HG03575 (cell line): Measurements from ENCODE around the gene PTPRH.
"Not testable (repeated sequence)": the region's sequence is repeated elsewhere in the genome, so short reads cannot be mapped to it uniquely, and the experiment has no call there.

Experiments
- ATAC-seq: cut with Tn5 transposase; IDR thresholded peaks from one replicate; pipeline ENCODE4 v1.9.1; 2021; ENCODE audit not compliant: unreplicated experiment, insufficient number of reproducible peaks, low FRiP score; ENCODE audit errors: extremely low read depth

Gene PTPRH

DNA sequence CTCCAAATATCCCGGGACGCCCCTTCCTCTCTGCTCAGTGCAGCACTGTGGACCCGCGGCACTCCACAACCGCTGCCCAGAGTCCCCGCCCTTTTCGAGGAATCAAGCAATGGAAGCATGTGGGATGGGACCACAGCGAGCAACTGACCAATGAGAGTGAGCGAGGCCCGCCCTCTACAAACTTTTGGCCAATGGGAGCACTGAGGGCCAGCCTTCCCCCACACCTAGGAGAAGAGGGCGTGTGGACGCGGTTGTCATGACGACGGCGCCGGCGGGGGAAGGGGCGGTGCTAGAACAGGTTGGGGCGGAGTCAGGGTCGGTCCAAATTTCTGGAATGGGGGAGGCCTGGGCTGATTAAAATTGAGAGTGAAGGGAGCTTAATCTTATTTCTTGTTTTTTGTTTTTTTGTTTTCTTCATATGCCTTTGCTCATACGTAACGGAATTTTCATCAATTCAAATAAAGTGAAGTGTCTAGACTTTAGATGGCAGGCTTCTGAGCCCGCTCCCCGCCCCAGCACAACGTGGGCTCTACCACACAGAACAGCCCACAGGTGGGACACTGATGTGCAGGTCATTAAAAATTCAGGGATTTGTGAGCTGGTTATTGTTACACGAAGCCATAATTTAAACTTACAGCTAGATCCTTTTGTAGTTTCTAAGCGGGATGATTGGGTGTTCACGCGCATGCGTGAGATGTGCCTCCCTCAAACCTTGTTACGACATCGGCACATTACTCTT lies 42.6 kb downstream of the PTPRH start, which contains the start of gene DNAAF3:
DNAAF3 (minus strand) TSS at position 84 of the 739 bp plus-strand sequence. CDS start 200 bp downstream, outside the sequence.
- no peak for ATAC-seq

DNA sequence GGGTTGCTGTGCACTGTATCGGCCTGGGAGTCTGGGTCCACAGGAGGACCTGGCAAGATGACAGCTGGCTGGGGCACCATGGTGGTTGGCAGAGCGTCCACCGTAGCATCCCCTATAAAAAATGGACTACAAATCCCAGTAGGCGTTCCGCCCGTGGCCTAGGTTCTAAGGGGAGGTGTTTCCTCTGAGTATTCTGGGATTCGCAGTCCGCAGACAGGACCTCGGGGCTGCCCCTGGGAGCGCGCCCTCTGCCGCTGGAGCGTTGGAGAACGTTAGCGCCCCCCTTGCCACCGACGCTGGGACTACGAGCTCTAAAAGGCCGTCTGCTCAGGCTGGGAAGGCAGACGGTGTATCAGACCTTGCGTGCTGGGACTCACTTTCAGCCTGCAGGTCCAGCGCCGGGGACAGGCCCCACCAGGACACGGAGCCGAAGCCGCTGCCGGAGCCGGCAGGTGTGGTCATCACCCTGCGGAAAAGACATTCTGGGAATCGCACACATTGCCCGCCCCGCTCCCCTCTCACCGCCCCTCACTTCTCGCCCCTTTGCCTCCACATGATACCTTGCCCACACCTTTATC lies 43.3 kb downstream of the PTPRH start:
- no peak for ATAC-seq

DNA sequence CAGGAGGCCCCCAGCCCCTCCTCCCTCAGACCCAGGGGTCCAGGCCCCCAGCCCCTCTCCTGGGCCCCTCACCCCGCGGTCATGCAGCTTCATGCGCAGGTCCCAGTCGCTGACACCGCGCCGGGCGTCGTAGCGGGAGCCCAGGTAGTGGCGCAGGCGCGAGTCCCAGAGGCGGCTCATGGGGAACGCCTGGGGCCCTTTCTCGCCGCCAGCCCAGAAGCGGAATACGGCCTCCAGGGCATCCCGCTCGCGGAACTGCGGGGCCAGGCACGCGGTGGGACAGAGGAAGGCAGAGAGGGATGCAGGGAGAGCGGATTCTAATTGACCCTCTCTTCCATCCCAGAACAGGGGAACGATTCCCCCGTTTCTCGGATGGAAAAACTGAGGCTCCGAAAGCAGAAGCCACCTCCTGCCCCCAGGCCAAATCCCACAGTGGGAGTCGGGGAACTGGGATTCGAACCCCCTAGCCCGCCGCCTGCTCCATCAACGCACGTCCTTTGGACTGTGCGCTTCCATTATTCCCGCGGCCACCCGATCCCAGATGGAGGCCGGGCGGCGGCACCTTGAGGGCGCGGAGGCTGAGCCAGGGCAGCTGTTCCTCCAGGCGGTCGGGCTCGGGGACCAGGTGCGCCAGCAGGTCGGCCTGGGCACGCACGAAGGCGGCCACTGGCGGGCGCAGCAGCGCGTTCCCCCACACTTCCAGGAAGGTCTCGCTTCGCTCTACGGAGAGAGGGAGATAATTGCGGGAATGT lies 47.6 kb downstream of the PTPRH start:
- no peak for ATAC-seq

DNA sequence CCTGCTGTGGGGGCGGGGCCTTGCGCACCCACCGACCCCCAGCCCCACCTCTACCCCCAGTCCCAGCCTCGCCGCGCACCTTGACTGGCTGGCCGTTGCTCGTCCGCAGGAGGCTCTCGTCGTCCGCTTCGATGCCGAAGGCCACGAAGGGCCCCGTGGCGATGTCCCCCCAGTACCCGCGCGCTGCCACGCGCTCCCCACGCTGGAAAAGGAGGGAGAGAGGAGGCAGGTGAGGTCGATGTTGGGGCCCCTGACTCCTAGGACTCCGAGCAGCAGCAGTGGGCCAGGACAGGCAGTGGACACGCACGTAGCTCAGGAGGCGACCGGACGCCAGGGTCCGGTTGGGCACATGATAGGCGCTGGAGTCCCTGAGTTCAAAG lies 48.3 kb downstream of the PTPRH start:
- no peak for ATAC-seq

DNA sequence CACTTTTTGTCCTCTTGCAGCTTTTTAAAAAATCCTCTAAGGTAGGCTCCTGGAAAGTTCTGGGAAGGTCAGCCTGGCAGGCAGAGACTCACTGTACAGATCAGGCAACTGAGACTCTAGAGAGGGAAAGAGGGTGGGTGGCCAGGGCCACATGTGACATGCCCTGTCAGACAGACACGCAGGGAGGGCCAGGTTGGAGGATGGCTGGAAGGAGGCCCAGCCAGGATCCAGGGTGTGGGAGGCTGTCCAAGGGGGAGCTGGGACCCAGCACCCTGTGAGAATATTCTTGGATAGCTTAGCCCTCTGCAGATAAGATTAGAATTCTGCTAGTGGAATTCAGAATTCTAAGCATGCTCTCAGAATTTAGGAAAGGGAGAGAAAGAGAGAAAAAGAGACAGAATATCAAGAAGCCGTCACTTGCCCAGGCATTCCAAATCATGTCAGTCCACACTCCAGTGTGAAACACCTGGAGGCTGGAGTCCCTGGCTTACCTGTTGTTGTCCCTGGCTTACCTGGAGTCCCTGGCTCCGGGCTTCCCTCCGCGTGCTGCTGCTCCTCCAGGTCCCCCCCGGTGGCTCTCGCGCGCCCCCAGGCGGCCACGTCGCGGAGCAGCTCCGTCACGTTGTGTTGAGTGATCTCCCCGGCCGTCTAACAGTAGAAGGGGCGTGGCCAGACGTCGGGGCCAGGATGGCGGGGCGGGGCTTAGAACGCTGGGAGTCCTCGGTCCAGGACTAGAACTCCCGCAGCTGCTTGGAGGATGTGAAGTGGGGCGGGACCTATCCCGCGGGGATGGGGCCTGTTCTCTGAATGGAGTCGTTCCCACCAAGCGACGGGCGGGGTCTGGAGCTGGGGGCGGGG lies 48.9 kb downstream of the PTPRH start:
- ATAC-seq = no peak

DNA sequence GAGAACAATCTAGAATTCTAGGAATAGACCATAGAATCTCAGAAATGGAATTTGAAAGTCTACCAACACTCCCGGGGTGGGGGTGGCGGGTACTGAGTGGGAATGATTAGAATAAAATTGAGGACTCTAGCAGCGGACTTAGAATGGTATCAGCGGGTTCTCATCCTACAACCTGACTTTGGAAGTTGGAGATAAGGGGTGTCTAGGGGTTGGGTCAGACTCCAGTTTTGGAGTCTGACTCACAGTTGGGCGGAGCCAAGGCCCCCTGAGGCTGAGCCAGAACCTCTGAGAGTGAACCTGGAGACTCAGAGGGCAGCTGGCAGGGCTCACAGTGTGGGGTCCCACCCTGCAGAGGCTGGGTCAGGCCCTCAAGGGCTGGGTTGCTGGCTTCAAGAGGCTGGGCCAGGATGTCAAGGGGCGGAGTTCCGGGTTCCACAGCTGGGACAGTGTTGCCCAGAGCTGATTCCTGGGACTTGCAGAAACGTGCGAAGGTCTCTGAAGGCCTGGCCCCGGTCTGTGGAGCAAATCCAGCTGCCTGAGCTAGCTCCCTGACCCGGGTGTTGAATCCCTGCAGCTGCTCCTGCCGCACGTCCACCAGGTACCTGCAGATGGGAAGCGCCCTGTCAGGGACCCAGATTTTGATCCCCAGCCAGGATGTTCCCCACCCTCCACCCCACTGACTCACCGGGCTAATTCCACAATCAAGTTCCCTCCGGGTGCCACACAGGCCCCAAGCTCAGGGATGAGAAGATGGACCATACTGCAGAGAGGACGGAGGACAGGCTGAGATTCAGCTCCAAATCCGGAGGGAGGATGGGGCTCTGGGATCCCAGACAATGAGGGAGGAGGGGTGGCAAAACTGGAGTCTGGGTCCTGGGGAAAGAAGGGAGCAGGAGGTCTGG lies 50.2 kb downstream of the PTPRH start:
- no peak for ATAC-seq

DNA sequence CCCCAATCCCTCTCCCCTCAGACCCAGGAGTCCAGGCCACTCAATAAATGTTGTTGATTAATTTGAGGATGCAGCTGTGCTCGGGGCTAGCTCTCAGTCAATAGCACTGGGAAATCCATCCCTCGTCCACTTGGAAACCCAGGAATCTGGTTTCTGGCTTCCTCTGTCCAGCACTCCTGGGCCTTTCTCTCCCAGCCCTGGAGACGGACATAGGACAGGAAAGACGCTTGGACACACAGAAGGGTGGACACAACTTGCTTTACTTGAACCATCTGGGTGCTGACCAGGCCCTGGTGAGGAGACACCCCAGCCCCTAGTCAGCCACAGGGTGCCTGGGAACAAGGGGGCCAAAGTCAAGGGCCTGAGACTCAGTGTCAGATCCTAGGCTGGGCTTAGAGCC lies 50.9 kb downstream of the PTPRH start:
- ATAC-seq = no peak

DNA sequence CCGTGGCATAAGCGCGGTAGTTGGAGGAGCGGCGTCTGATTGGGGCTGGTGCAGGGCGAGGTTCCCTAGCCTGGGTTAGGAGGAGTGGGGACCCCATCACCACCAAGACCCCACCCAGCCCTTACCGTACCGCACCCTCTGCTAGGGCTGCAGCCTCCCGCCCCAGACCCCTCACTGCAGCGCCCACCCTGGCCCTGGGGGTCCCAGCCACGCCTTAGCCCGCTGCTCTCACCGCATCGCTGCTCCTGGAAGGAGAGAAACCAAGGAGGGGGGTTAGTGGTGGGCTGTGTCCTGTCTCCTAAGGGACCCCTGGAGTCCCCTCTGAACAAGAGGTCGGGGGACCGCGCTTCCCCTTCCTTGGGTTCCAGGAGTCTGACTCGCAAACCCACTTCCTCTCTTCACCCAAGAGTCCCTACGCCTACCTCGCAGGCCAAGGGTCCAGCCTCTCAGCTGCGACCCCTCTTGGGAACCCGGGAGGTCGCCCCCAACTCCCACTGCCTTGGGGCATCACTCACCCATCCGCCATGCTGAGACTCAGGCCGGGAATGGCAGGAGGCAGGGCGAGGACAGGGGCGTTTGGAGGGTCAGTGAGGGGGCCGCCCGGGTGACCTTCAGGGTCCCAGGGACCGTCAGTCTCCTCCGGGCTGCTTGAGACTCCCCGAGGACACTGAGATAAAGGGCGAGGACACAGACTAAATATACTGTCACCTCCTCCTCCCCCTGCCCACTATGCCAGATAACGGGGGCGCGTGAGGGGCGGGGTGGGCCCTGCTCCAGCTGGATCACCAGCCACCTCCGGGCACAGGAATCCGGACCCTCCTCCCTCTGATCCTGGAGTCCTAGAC lies 52.0 kb downstream of the PTPRH start, which contains the start of gene TNNI3:
TNNI3 (minus strand) TSS at position 669 of the 845 bp plus-strand sequence; CDS start at position 526, 143 bp downstream.
- ATAC-seq = no peak

DNA sequence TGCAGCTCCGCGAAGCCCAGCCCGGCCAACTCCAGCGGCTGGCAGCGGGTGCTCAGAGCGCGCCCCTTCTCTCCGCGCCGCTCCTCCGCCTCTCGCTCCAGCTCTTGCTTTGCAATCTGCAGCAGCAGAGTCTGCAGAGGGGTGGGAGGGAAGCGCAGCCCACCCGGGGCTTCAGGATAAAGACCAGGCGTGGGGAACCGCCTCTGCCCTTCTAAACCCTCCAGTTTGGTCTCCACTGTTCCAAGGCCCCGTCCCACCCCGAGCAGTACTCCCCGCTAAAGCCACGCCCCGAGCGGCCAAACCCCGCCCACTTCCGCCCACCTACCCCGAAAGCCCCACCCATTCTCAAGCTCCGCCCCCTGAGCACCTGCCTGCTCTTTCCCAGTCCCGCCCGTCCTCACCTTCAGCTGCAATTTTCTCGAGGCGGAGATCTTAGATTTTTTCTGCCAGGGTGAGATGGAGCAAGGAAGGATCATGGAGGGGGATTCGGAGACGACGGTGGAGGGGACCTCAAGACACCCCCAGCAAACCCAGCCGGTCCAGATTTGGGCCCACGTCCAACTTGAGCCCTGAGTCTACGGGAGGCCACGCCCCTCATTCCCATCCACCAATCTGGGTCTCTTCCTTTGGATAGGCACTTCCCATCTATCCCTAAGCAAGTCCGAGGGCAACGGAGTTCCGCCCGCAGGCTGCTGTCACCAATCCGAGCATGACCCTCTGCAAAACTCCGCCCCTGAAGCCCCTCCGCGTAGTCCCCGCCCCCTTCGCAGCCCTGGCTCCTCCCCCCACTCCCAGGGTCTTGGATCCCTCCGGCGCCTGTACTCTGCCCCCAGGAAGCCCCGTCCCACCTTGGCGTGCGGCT lies 52.9 kb downstream of the PTPRH start:
- no peak for ATAC-seq

DNA sequence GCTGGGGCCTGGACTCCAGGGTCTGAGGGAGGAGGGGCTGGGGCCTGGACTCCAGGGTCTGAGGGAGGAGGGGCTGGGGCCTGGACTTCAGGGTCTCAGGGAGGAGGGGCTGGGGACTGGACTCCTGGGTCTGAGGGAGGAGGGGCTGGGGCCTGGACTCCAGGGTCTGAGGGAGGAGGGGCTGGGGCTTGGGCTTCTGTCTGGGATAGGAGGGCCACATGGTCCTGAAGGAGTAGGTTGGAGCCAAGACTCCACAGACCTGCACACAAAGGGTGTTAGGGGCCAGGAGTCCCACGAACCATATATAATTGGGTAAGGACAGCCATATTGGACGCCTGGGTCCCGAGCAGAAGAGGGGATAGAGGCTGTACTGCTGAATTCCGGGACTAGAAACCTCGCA lies 53.5 kb downstream of the PTPRH start:
- not testable (repeated sequence) for ATAC-seq

DNA sequence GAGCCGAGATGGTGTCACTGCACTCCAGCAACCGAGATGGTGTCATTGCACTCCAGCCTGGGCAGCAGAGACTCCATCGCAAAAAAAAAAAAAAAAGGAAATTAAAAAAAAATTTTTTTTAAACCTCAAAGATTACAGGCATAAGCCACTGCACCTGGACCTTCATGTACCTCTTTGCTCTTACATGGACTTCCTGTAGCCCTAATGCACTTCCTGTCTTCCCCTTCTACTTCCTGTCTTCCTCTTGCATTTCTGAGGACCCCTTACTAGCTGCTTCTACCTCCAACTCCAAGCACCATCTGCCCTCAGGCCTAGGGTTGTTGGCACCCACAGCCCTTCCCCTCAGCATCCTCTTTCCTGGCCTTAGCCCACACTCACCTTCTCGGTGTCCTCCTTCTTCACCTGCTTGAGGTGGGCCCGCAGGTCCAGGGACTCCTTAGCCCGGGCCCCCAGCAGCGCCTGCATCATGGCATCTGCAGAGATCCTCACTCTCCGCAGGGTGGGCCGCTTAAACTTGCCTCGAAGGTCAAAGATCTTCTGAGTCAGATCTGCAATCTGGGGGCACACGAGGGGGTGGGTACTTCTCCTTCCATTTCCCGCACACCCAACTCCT lies 55.5 kb downstream of the PTPRH start:
- no peak for ATAC-seq

DNA sequence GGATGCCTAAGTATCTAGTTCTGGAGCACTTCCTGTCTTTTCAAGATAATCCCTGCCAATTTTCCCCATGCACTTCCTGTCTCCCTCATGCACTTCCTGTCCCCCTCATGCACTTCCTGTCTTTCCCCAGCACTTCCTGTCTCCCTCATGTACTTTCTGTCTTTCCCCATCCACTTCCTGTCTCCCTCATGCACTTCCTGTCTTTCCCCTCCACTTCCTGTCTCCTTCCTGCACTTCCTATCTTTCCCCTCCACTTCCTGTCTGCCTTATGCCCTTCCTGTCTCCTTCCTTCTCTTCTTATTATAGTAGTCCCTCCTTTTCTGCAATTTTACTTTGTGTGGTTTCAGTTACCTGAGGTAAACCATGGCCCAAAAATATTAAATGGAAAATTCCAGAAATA lies 57.3 kb downstream of the PTPRH start:
- no peak for ATAC-seq

DNA sequence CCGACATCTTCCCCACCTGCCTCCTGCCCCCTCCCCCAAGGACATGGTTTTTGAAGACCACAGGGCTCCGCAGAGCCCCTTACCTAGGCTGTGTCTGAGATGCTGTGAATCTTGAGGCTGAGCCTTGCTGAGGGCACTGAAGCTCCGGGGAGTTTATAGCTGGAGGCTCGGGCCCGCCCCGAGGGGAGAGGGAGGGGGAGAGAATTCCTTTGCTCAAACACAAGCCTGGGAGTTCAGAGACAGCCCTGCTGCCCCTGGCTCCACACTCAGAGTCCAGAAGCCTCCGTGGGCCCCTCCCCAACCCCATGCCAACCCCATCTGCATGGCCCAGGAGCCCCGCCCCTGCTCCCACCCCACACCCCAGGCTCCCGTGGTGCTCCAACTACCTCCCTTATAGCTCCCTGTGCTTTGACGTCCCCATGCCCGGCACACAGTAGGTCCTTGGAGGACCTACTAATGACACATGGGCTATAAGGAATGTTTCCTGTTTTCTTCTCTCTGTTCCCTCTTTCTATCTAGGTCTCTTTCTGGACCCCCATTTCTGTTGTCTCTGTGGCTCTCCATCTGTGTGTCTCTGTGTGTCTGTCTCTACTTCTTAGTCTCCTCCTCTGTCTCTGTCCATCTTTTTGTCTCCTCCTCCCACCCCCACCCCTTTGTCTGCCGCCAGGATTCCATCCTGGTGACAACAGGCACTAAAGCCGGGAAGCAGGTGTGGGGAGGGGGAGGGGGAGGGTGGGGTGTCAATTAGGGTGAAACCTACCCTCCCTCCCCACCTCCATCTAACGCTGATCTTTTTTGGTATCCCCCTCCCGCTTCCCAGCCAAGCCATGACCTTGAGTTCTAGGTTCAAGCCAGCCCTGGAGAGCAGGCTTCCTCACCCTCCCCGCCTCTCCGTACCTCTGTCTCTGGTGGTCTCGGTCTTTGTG lies 60.0 kb downstream of the PTPRH start, which contains the start of gene TNNT1:
TNNT1 (minus strand) TSS at position 129 of the 926 bp plus-strand sequence. CDS start 2,049 bp downstream, outside the sequence.
- ATAC-seq = no peak

DNA sequence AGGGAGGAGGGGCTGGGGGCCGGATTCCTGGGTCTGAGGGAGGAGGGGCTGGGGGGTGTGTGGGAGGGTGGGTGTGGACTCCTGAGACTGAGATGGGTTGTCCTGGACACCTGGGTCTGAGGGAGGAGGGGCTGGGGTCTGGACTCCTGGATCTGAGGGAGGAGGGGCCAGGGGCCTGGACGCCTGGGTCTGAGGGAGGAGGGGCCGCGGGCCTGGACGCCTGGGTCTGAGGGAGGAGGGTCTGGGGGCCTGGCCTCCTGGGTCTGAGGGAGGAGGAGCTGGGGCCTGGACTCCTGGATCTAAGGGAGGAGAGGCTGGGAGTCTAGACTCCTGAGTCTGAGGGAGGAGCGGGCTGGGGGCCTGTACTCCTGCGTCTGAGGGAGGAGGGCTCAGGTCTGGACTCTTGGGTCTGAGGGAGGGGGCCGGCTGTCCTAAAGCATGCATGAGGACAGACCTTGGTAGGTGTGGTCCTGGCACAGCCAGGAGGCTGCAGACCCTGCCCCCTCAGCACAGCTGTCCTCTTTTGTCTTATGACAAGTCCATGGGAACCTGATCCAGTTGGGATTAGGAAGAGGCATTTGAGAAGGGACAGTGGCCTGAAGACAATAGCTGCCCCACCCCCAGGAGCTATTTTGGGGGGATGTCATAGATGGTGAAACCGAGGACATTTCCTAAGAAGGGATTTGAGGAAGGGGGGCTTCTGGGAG lies 61.6 kb downstream of the PTPRH start:
- ATAC-seq = no peak
